Keratinocyte (primary cell): ENCODE data around the gene MARCHF2.

Source experiments
- EZH2 ChIP-seq: IDR thresholded peaks from one replicate; pipeline ENCODE4 v1.6.1; 2012; ENCODE audit warnings: inconsistent platforms, mild to moderate bottlenecking, low read length, moderate library complexity
- TF ChIP-seq, protein P1 (sequence below), 3 experiments: IDR thresholded peaks in 1 of 3; conservative IDR thresholded peaks in 1 of 3; optimal IDR thresholded peaks in 1 of 3; 2 replicates in 2 of 3; 3 replicates in 1 of 3; pipeline versions ENCODE3 to v1.5.1; 2011; ENCODE audit warnings: low read length in 3 of 3, mild to moderate bottlenecking in 3 of 3, moderate library complexity in 2 of 3, control low read depth in 1 of 3, inconsistent platforms in 1 of 3; ENCODE audit not compliant: insufficient read depth in 2 of 3; ENCODE audit errors: extremely low read depth in 1 of 3

DNA sequence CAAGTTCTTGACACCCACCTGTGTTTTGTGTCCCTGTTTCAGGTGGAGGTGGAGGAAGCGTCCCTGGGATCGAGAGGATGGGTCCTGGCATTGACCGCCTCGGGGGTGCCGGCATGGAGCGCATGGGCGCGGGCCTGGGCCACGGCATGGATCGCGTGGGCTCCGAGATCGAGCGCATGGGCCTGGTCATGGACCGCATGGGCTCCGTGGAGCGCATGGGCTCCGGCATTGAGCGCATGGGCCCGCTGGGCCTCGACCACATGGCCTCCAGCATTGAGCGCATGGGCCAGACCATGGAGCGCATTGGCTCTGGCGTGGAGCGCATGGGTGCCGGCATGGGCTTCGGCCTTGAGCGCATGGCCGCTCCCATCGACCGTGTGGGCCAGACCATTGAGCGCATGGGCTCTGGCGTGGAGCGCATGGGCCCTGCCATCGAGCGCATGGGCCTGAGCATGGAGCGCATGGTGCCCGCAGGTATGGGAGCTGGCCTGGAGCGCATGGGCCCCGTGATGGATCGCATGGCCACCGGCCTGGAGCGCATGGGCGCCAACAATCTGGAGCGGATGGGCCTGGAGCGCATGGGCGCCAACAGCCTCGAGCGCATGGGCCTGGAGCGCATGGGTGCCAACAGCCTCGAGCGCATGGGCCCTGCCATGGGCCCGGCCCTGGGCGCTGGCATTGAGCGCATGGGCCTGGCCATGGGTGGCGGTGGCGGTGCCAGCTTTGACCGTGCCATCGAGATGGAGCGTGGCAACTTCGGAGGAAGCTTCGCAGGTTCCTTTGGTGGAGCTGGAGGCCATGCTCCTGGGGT is 72.7 kb downstream of the MARCHF2 start:
- TF ChIP-seq, protein P1, sequence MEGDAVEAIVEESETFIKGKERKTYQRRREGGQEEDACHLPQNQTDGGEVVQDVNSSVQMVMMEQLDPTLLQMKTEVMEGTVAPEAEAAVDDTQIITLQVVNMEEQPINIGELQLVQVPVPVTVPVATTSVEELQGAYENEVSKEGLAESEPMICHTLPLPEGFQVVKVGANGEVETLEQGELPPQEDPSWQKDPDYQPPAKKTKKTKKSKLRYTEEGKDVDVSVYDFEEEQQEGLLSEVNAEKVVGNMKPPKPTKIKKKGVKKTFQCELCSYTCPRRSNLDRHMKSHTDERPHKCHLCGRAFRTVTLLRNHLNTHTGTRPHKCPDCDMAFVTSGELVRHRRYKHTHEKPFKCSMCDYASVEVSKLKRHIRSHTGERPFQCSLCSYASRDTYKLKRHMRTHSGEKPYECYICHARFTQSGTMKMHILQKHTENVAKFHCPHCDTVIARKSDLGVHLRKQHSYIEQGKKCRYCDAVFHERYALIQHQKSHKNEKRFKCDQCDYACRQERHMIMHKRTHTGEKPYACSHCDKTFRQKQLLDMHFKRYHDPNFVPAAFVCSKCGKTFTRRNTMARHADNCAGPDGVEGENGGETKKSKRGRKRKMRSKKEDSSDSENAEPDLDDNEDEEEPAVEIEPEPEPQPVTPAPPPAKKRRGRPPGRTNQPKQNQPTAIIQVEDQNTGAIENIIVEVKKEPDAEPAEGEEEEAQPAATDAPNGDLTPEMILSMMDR (optimal IDR thresholded peaks at IDR 0.05 in 1 of 3, IDR thresholded peaks at IDR 0.05 in 1 of 3, conservative IDR thresholded peaks at IDR 0.05 in 1 of 3; ENCODE audit: extremely low read depth in 1 of 3, insufficient read depth in 2 of 3, low read length in 3 of 3) = no peak
- TF ChIP-seq EZH2 = no peak
